Endodermal cell (in vitro differentiated cells): ENCODE data around the gene ADAMTS13. TPM values are rescaled to one million over a fixed set of nuclear protein-coding genes. Genes with fewer than 3 reads are reported as not detected.

Experiments used
- DNase-seq: peaks from one replicate; pipeline ENCODE4 v3.0.0-alpha.2; 2017
- H3K27ac ChIP-seq: 2 replicates; pipeline ENCODE4 v1.5.1; 2013; ENCODE audit warnings: mild to moderate bottlenecking, low read depth, low read length, moderate library complexity
- H3K27me3 ChIP-seq: 2 replicates; pipeline ENCODE4 v1.6.1; 2013; ENCODE audit warnings: mild to moderate bottlenecking, low read length, moderate library complexity; ENCODE audit not compliant: insufficient read depth, control insufficient read depth, poor library complexity, severe bottlenecking
- H3K36me3 ChIP-seq: 2 replicates; pipeline ENCODE4 v1.7.0; 2013; ENCODE audit warnings: mild to moderate bottlenecking, low read length, moderate library complexity; ENCODE audit not compliant: control insufficient read depth, insufficient read depth
- H3K4me1 ChIP-seq: one replicate; pipeline ENCODE4 v1.7.0; 2013; ENCODE audit warnings: low read length; ENCODE audit not compliant: control insufficient read depth, insufficient read depth
- H3K4me3 ChIP-seq: 2 replicates; pipeline ENCODE4 v1.5.1; 2013; ENCODE audit warnings: mild to moderate bottlenecking, low read length, moderate library complexity
- H3K9ac ChIP-seq: 2 replicates; pipeline ENCODE4 v1.6.1; 2013; ENCODE audit warnings: mild to moderate bottlenecking, low read length, moderate library complexity; ENCODE audit not compliant: poor library complexity, severe bottlenecking; ENCODE audit errors: extremely low read depth
- H3K9me3 ChIP-seq: 2 replicates; pipeline ENCODE4 v1.6.1; 2013; ENCODE audit warnings: mild to moderate bottlenecking, low read length, moderate library complexity; ENCODE audit not compliant: control insufficient read depth
- H3K27ac Mint-ChIP-seq: 2 replicates; pipeline ENCODE4 v1.8.0; 2020; ENCODE audit warnings: mixed read lengths
- H3K27me3 Mint-ChIP-seq: 2 replicates; pipeline ENCODE4 v1.8.0; 2021; ENCODE audit warnings: mild to moderate bottlenecking, mixed read lengths; ENCODE audit not compliant: insufficient read depth
- H3K36me3 Mint-ChIP-seq: 2 replicates; pipeline ENCODE4 v1.8.0; 2020; ENCODE audit warnings: low read depth, mixed read lengths
- H3K4me1 Mint-ChIP-seq: 2 replicates; pipeline ENCODE4 v1.8.0; 2020; ENCODE audit warnings: mixed read lengths
- H3K4me3 Mint-ChIP-seq: 2 replicates; pipeline ENCODE4 v1.8.0; 2020; ENCODE audit warnings: mild to moderate bottlenecking, moderate library complexity, mixed read lengths
- H3K9me3 Mint-ChIP-seq: 2 replicates; pipeline ENCODE4 v1.8.0; 2020; ENCODE audit warnings: mild to moderate bottlenecking, mixed read lengths
- CTCF ChIP-seq: fragments of 200-600 bp; sonication (generic); conservative IDR thresholded peaks from 2 replicates; pipeline ENCODE4 v1.5.0; 2021; ENCODE audit warnings: antibody characterized with exemption, mild to moderate bottlenecking
- WGBS, 2 experiments: methylation state at CpG; one replicate each; pipeline versions ENCODE4 v1.1.5 to v1.1.7; 2013; ENCODE audit warnings: missing lambda C conversion rate in 2 of 2, mixed read lengths in 1 of 2; ENCODE audit not compliant: insufficient coverage in 1 of 2, insufficient read length in 1 of 2; 5-methylcytosine and 5-hydroxymethylcytosine counted together
- total RNA-seq, 2 donors: library from RNA; stranded (reverse); fragmentation: NEBNext Ultra II Directional in 1 of 2; extraction: Animal tissue kit (Norgen Biotek cat#: 25700) in 1 of 2; gene quantifications; 2 replicates in 1 of 2; 3 replicates in 1 of 2; pipeline ENCODE4 v1.2.1, GENCODE V29; 2021

ADAMTS13 gene
- total RNA-seq, 2 donors from 2014 or later, result 13.5 to 21.7 TPM

DNA sequence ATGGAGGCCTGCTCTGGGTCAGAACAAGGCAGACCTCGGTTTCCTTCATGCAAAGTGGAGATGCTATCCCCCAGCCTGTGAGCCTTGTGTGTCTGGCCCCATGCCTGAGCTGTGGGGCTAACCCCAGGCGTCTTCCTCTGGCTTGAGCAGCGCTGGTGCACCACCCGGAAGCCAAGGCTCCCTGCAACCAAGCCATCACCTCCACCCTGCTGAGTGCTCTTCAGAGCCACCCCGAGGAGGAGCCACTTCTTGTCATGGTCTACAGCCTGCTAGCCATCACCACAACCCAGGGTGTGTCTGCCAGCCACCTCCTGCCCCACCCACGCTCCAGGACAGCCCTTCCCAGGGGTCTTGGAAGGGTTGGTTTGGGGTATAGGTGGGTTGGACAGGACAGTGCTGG lies 20.6 kb upstream of the ADAMTS13 start:
- no peaks in the 10 kb centered on the region for H3K27me3 ChIP-seq
- Mint-ChIP-seq H3K36me3 (peaks cover 22% of the 10 kb centered on the region), H3K9me3 (no peaks in the 10 kb centered on the region), H3K4me1 (no peaks in the 10 kb centered on the region), H3K27ac (no peak overlapping the region), H3K27me3 (no peaks in the 10 kb centered on the region), H3K4me3 (no peak overlapping the region)
- H3K27ac ChIP-seq, result no peak overlapping the region
- TF ChIP-seq CTCF, result no peak
- H3K4me3 ChIP-seq, result no peak overlapping the region
- H3K36me3 ChIP-seq, result peaks cover 15% of the 10 kb centered on the region
- no peaks in the 10 kb centered on the region for H3K9me3 ChIP-seq
- WGBS, 2 experiments, result 91 to 92% methylated on average over 2 to 6 of the region's 6 CpGs
- no peaks in the 10 kb centered on the region for H3K4me1 ChIP-seq
- H3K9ac ChIP-seq, result no peak overlapping the region
- DNase-seq, result no peak

GRCh38 chr9:133402689-133403088 lies 19.5 kb upstream of the ADAMTS13 start:
- H3K9me3 ChIP-seq, result no peaks in the 10 kb centered on the region
- Mint-ChIP-seq H3K36me3 (peaks cover 31% of the 10 kb centered on the region), H3K9me3 (no peaks in the 10 kb centered on the region), H3K4me3 (no peak overlapping the region), H3K27ac (no peak overlapping the region), H3K27me3 (no peaks in the 10 kb centered on the region), H3K4me1 (no peaks in the 10 kb centered on the region)
- 90 to 95% methylated on average over 7 of the region's 7 CpGs for WGBS, 2 experiments
- H3K27me3 ChIP-seq, result no peaks in the 10 kb centered on the region
- no peaks in the 10 kb centered on the region for H3K4me1 ChIP-seq
- no peak overlapping the region for H3K9ac ChIP-seq
- H3K36me3 ChIP-seq, result peaks cover 26% of the 10 kb centered on the region
- no peak overlapping the region for H3K27ac ChIP-seq
- TF ChIP-seq CTCF, result no peak
- H3K4me3 ChIP-seq, result no peak overlapping the region
- no peak for DNase-seq

- Mint-ChIP-seq H3K36me3 (peaks cover 35% of the 10 kb centered on the region), H3K9me3 (no peaks in the 10 kb centered on the region), H3K4me1 (no peaks in the 10 kb centered on the region), H3K27ac (no peak overlapping the region), H3K4me3 (no peak overlapping the region), H3K27me3 (no peaks in the 10 kb centered on the region)
- no peaks in the 10 kb centered on the region for H3K9me3 ChIP-seq
- H3K4me1 ChIP-seq, result no peaks in the 10 kb centered on the region
- H3K27me3 ChIP-seq, result no peaks in the 10 kb centered on the region
- no peak overlapping the region for H3K4me3 ChIP-seq
- H3K9ac ChIP-seq, result no peak overlapping the region
- peak; percentile 86 for DNase-seq
- H3K27ac ChIP-seq, result no peak overlapping the region
- peak; percentile 78 for TF ChIP-seq CTCF
- peaks cover 29% of the 10 kb centered on the region for H3K36me3 ChIP-seq
- WGBS, 2 experiments, result 83 to 86% methylated on average over 10 to 16 of the region's 16 CpGs
These were observed 18.3 kb upstream of the ADAMTS13 start for GRCh38 chr9:133403766-133404453.
